K562 (cell line): ENCODE data around the gene DTL. TPM values are rescaled to one million over a fixed set of nuclear protein-coding genes. Genes with fewer than 3 reads are reported as not detected.

Experiments used
- ATAC-seq: fragments of 200-7000 bp; cut with Tn5 transposase; 3 replicates; pipeline ENCODE4 v1.9.1; 2020; ENCODE audit warnings: moderate library complexity
- BruUV-seq: library from RNA; stranded (reverse); fragments of 400-500 nt; replicated peaks from 2 replicates; lab custom pipeline; 2021; lab: Mats Ljungman, UMichigan
- CTCF ChIA-PET: fragments of 300-600 bp; formaldehyde crosslinking; extraction: SDS; loops from one replicate; lab custom pipeline; 2021; ENCODE audit warnings: low intra/inter-chr PET ratio; lab: Yijun Ruan, JAX
- POLR2A ChIA-PET: fragments of 300-600, 350-650 bp; sonication (Branson Sonifier 250); formaldehyde crosslinking; extraction: SDS; loops from one replicate; lab custom pipeline; 2021; ENCODE audit warnings: antibody characterized with exemption, inconsistent platforms; lab: Yijun Ruan, JAX
- DNase-seq, 4 experiments: peaks; one replicate each; pipeline versions ENCODE4 v3.0.0 to v3.0.0-alpha.2; 2011 to 2018; ENCODE audit warnings: low spot score in 3 of 4, mixed read lengths in 3 of 4; ENCODE audit errors: extremely low read depth in 1 of 4
- FAIRE-seq: peaks from 2 replicates; lab custom pipeline; 2011; peaks lifted over from hg19 to GRCh38; lab: Jason Lieb, UNC
- H2AFZ ChIP-seq: 2 replicates; pipeline ENCODE4 v1.6.0; 2011; ENCODE audit warnings: low read depth, low read length, control low read depth, inconsistent platforms
- H3K27ac ChIP-seq: fragments of 200-600 bp; 3 replicates; pipeline ENCODE4 v1.8.0; 2011; ENCODE audit warnings: low read depth, mild to moderate bottlenecking, control low read depth, inconsistent platforms, low read length, moderate library complexity, mixed read lengths; ENCODE audit errors: extremely low read depth
- H3K27me3 ChIP-seq, 2 experiments: fragments of 300-600 bp in 1 of 2; 2 replicates in 1 of 2; 3 replicates in 1 of 2; pipeline versions ENCODE4 v1.6.0 to v1.8.0; 2011; ENCODE audit warnings: inconsistent platforms in 2 of 2, low read length in 2 of 2, mild to moderate bottlenecking in 1 of 2, mixed read lengths in 1 of 2, moderate library complexity in 1 of 2; ENCODE audit not compliant: control insufficient read depth in 2 of 2, insufficient read depth in 2 of 2
- H3K36me3 ChIP-seq: fragments of 300-600 bp; 3 replicates; pipeline ENCODE4 v1.8.0; 2011; ENCODE audit warnings: mild to moderate bottlenecking, low read length, inconsistent platforms; ENCODE audit not compliant: control insufficient read depth, insufficient read depth
- H3K4me1 ChIP-seq, 2 experiments: fragments of 200-600 bp in 1 of 2; replicated peaks in 1 of 2; 2 replicates in 1 of 2; 3 replicates in 1 of 2; pipeline versions ENCODE4 v1.5.1 to v1.8.0; 2011; ENCODE audit warnings: inconsistent platforms in 2 of 2, low read length in 2 of 2, mild to moderate bottlenecking in 1 of 2, mixed read lengths in 1 of 2, moderate library complexity in 1 of 2; ENCODE audit not compliant: control insufficient read depth in 2 of 2, insufficient read depth in 2 of 2
- H3K4me2 ChIP-seq: 2 replicates; pipeline ENCODE4 v1.6.1; 2011; ENCODE audit warnings: low read length, control low read depth, inconsistent platforms, mixed read lengths; ENCODE audit not compliant: insufficient read depth
- H3K4me3 ChIP-seq: fragments of 200-600 bp; sonication (generic), shearing (Covaris generic); 2 replicates; pipeline ENCODE4 v1.5.1; 2016; ENCODE audit warnings: control low read depth, inconsistent platforms
- H3K79me2 ChIP-seq: fragments of 200-600 bp; 3 replicates; pipeline ENCODE4 v1.8.0; 2011; ENCODE audit warnings: low read length, inconsistent platforms; ENCODE audit not compliant: control insufficient read depth, insufficient read depth
- H3K9ac ChIP-seq, 2 experiments: 2 replicates each; pipeline versions ENCODE4 v1.6.0 to v1.6.1; 2011; ENCODE audit warnings: low read depth in 2 of 2, low read length in 2 of 2, control low read depth in 1 of 2, inconsistent platforms in 1 of 2, mild to moderate bottlenecking in 1 of 2, mixed read lengths in 1 of 2; ENCODE audit not compliant: insufficient read depth in 1 of 2
- H3K9me1 ChIP-seq: one replicate; pipeline ENCODE4 v1.6.0; 2011; ENCODE audit warnings: inconsistent platforms, mild to moderate bottlenecking, low read length, moderate library complexity; ENCODE audit not compliant: control insufficient read depth, insufficient read depth
- H3K9me3 ChIP-seq: replicated peaks from 2 replicates; pipeline ENCODE4 v1.5.1; 2011; ENCODE audit warnings: low read depth, low read length, inconsistent platforms; ENCODE audit not compliant: control insufficient read depth, insufficient read depth
- H4K20me1 ChIP-seq: replicated peaks from 2 replicates; pipeline ENCODE4 v1.6.1; 2011; ENCODE audit warnings: low read length, inconsistent platforms, mixed read lengths; ENCODE audit not compliant: control insufficient read depth, insufficient read depth
- ARID3A ChIP-seq: IDR thresholded peaks from 2 replicates; pipeline ENCODE4 v1.6.1; 2012; ENCODE audit warnings: low read depth, low read length, improper control_type of control experiment, borderline replicate concordance
- CBFB ChIP-seq: sonication (generic); formaldehyde crosslinking; IDR thresholded peaks from 2 replicates; pipeline ENCODE4 v1.4.0; 2020; ENCODE audit warnings: mild to moderate bottlenecking, missing genetic modification reagents
- CEBPB ChIP-seq: fragments of 450-650 bp; IDR thresholded peaks from 2 replicates; pipeline ENCODE4 v1.6.1; 2016; ENCODE audit warnings: missing genetic modification characterization, missing compliant biosample characterization
- CHD1 ChIP-seq: fragments of 200-600 bp; sonication (generic); IDR thresholded peaks from one replicate; pipeline ENCODE4 v1.6.1; 2012; ENCODE audit warnings: mild to moderate bottlenecking, moderate library complexity, low read length, inconsistent platforms
- CREM ChIP-seq: IDR thresholded peaks from 2 replicates; pipeline ENCODE4 v1.6.1; 2014; ENCODE audit warnings: antibody characterized with exemption, low read depth
- FOXA1 ChIP-seq: fragments of 450-650 bp; IDR thresholded peaks from 2 replicates; pipeline ENCODE4 v1.6.1; 2016; ENCODE audit warnings: mild to moderate bottlenecking, borderline replicate concordance
- HMG20B ChIP-seq: fragments of 250-450 bp; sonication (Bioruptor Pico); IDR thresholded peaks from 2 replicates; pipeline ENCODE4 v1.5.0; 2021; ENCODE audit warnings: mild to moderate bottlenecking
- MXI1 ChIP-seq: IDR thresholded peaks from 2 replicates; pipeline ENCODE4 v1.6.1; 2011; ENCODE audit warnings: low read depth, mild to moderate bottlenecking, improper control_type of control experiment, low read length
- NFATC3 ChIP-seq: fragments of 450-650 bp; IDR thresholded peaks from 2 replicates; pipeline ENCODE4 v1.6.1; 2017; ENCODE audit warnings: mild to moderate bottlenecking
- PTTG1 ChIP-seq: fragments of 450-650 bp; IDR thresholded peaks from 2 replicates; pipeline ENCODE4 v1.6.1; 2016; ENCODE audit warnings: low read depth, mild to moderate bottlenecking, missing genetic modification characterization, missing compliant biosample characterization
- PYGO2 ChIP-seq: fragments of 450-650 bp; IDR thresholded peaks from 2 replicates; pipeline ENCODE4 v1.6.1; 2016; ENCODE audit warnings: mild to moderate bottlenecking, missing genetic modification characterization, moderate library complexity, missing compliant biosample characterization
- SPI1 ChIP-seq: IDR thresholded peaks from 2 replicates; pipeline ENCODE4 v1.6.1; 2011; ENCODE audit warnings: low read depth, low read length, control low read depth, borderline replicate concordance
- TBL1XR1 ChIP-seq, 2 experiments: IDR thresholded peaks; 2 replicates each; pipeline ENCODE4 v1.6.1; 2012; ENCODE audit warnings: improper control_type of control experiment in 2 of 2, low read length in 2 of 2, mild to moderate bottlenecking in 1 of 2
- TGIF2 ChIP-seq: sonication (generic); formaldehyde crosslinking; IDR thresholded peaks from 2 replicates; pipeline ENCODE4 v1.8.1; 2022; ENCODE audit warnings: mild to moderate bottlenecking, missing genetic modification reagents, moderate library complexity
- UBTF ChIP-seq, 2 experiments: IDR thresholded peaks; 2 replicates each; pipeline ENCODE4 v1.6.1; 2012; ENCODE audit warnings: improper control_type of control experiment in 2 of 2, low read depth in 2 of 2, low read length in 2 of 2, borderline replicate concordance in 1 of 2
- ZBTB9 ChIP-seq: fragments of 450-650 bp; formaldehyde crosslinking; IDR thresholded peaks from 2 replicates; pipeline ENCODE4 v1.4.0; 2020; ENCODE audit warnings: mild to moderate bottlenecking, moderate library complexity
- ZNF695 ChIP-seq: fragments of 450-650 bp; formaldehyde crosslinking; IDR thresholded peaks from 2 replicates; pipeline ENCODE4 v1.4.0; 2020; ENCODE audit warnings: mild to moderate bottlenecking, moderate library complexity
- ZNF707 ChIP-seq: fragments of 250-450 bp; sonication (Bioruptor Pico); conservative IDR thresholded peaks from 2 replicates; pipeline ENCODE4 v1.8.0; 2022; ENCODE audit warnings: inconsistent platforms, mild to moderate bottlenecking, moderate library complexity
- WGBS: fragments of 100-300 bp; shearing (Covaris generic); methylation state at CpG from one replicate; pipeline ENCODE4 v1.1.6; 2016; ENCODE audit warnings: low coverage, mixed read lengths; ENCODE audit not compliant: insufficient coverage; ENCODE audit errors: missing lambda C conversion rate; 5-methylcytosine and 5-hydroxymethylcytosine counted together
- in situ Hi-C: fragments of 300-500 bp; cut with MboI; formaldehyde crosslinking; loops from 4 replicates; pipeline ENCODE4 v1.15.0; 2018; ENCODE audit warnings: inconsistent platforms, mixed read lengths
- intact Hi-C: fragments of 100-400 bp; cut with micrococcal nuclease; formaldehyde crosslinking; loops from 2 replicates; pipeline ENCODE4 v1.14.2; 2022
- polyA plus RNA-seq, 8 experiments: library from polyadenylated mRNA; depleted of rRNA in 4 of 8; stranded (reverse) in 5 of 8; unstranded in 3 of 8; fragments of >200 nt; fragmentation: Nextera tagmentation in 2 of 8; fragmentation: Illumina TruSeq in 1 of 8; extraction: Ambion mirVana in 2 of 8; extraction: Trizol in 1 of 8; gene quantifications; 2 replicates each; pipeline versions ENCODE4 v1.2.1 to v1.2.3, GENCODE V29; 2011 to 2014; ENCODE audit warnings: inconsistent platforms in 1 of 8, missing spikeins in 1 of 8
- total RNA-seq, 7 experiments: library from RNA; depleted of rRNA in 6 of 7; stranded (reverse); fragments of >200 nt in 6 of 7; fragmentation: Illumina TruSeq in 2 of 7; extraction: Trizol in 2 of 7; gene quantifications; 2 replicates each; pipeline versions ENCODE4 v1.2.1 to v1.2.3, GENCODE V29; 2011 to 2021; ENCODE audit warnings: low replicate concordance in 1 of 7

Gene DTL
- total and polyA plus RNA-seq, 9 of the 15 experiments (the other 6 are each of a cell fraction or from before 2014, with no cell fraction given) = 38.3 to 81.0 (median 63.2) TPM

- H3K4me1 ChIP-seq = peaks cover 0 to 16% of the 10 kb centered on the region in 2 experiments; a peak in 3 of 5 replicates
- H3K27me3 ChIP-seq = no peaks in the 10 kb centered on the region
- FAIRE-seq = no peak
- no peak for TF ChIP-seq CREM
- TF ChIP-seq NFATC3 = no peak
- no peak for TF ChIP-seq ZNF707
- no peak for TF ChIP-seq PTTG1 (tag)
- no peak for TF ChIP-seq UBTF (IDR thresholded peaks at IDR 0.05; ENCODE audit: borderline replicate concordance in 1 of 2, low read depth in 2 of 2, low read length in 2 of 2)
- no peak for TF ChIP-seq MXI1
- TF ChIP-seq SPI1 = no peak
- TF ChIP-seq HMG20B = no peak
- no peak for TF ChIP-seq ZBTB9 (CRISPR knock-in tag)
- no peak for TF ChIP-seq CHD1
- TF ChIP-seq FOXA1 = no peak
- no peak for TF ChIP-seq ZNF695
- TF ChIP-seq PYGO2 (tag) = no peak
- no peak for TF ChIP-seq ARID3A
- no peak for TF ChIP-seq TBL1XR1 (IDR thresholded peaks at IDR 0.05; ENCODE audit: low read length in 2 of 2)
- no peak for TF ChIP-seq TGIF2 (CRISPR knock-in tag)
- no peak for TF ChIP-seq CBFB
- no peak for TF ChIP-seq CEBPB (tag)
- WGBS = 74% methylated on average over 3 of the region's 3 CpGs
- no peak for ATAC-seq
- H3K4me3 ChIP-seq = no peak overlapping the region
- H3K4me2 ChIP-seq = no peak overlapping the region
- H3K9ac ChIP-seq = no peak overlapping the region
- intact Hi-C loops (no loop called here), in situ Hi-C loops (no loop called here)
- H3K36me3 ChIP-seq = peaks cover 96% of the 10 kb centered on the region
- H3K9me1 ChIP-seq = no peaks in the 10 kb centered on the region
- DNase-seq = no peak
- BruUV-seq = no TSS peak
- CTCF ChIA-PET = no interaction called here
- no peak overlapping the region for H3K27ac ChIP-seq
- H4K20me1 ChIP-seq = no peaks in the 10 kb centered on the region
- no peaks in the 10 kb centered on the region for H3K9me3 ChIP-seq
- 0 out of 3 replicates have a peak, but pooled peaks cover 3% of the 10 kb centered on the region for H3K79me2 ChIP-seq
- H2AFZ ChIP-seq = no peak overlapping the region
- POLR2A ChIA-PET = interaction anchor here (0.7 to 2.0 kb wide), 4 partner anchors 13 to 210 kb away, joined by 3 to 6 read pairs (median 3); no protein-coding TSS in a partner anchor
Measured at GRCh38 chr1:212104586-212105325, 69.2 kb downstream of the DTL start.
